Stimulated activated CD4-positive, alpha-beta T cell treated with anti-CD3 and anti-CD28 coated beads, Interleukin-15, amount 100 ng/mL, for 1 hour (primary cell): ENCODE data around the gene KLF18.
"Not testable (repeated sequence)": the region's sequence is repeated elsewhere in the genome, so short reads cannot be mapped to it uniquely, and the experiment has no call there.

ENCODE experiments used
- DNase-seq, 2 donors: peaks; one replicate each; pipeline ENCODE4 v3.0.0-alpha.2; 2020; ENCODE audit warnings: low read depth in 1 of 2, low spot score in 1 of 2

KLF18 gene

DNA sequence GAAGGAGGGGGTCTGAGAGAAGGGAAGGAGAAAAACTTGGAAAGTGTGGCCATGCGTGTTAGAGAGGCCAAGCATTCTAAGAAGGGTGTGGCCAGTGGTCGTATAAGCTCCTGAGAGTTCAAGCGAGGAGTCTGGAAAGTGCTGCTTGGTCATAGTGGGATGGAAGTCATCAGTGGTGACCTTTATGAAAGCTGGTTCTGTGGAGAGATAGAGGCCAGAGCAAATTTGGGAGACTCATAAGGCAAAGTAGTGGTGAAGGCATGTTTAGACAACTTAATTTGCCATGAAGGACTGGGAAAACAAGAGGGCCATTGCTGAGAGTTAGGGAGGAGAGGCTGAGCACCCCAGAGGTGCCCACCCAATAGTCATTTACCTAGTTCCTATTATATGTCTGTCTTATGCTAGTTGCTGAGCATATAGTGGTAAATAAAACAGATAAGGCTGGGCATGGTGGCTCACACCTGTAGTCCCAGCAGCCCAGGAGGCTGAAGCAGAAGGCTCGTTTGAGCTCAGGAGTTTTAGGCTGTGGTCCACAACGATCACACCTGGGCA, 21.0 kb downstream of the KLF18 start:
- no peak for DNase-seq

DNA sequence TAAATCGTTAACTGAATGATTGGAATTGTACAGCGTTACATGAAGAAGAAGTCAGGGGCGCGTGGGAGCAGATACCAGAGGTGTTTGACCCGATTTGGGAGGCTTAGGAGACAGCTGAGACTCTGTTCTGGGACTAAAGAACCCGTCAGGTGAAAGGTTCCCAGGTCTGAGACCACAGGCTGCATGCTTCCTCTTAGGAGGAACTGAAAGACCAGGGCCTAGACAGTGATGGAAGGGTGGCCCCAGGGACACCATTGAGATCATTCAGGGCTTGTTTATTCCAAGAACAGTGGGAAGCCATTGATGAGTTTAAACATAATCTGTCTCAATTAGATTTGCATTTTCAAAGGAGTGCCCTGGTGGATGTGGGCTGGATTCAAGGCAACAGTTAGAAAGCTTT, 21.9 kb downstream of the KLF18 start:
- no peak for DNase-seq

- DNase-seq = no peak
Measured at GRCh38 chr1:44118682-44119081, 22.7 kb downstream of the KLF18 start, which contains the start of gene KLF17. Gene KLF17 (plus strand): TSS chr1:44118821. CDS start chr1:44118908, 87 bp downstream.

GRCh38 chr1:44117272-44117671, 24.2 kb downstream of the KLF18 start:
- DNase-seq = not testable (repeated sequence)

- DNase-seq = no peak
Measured at GRCh38 chr1:44114098-44114497, 27.3 kb downstream of the KLF18 start.

DNA sequence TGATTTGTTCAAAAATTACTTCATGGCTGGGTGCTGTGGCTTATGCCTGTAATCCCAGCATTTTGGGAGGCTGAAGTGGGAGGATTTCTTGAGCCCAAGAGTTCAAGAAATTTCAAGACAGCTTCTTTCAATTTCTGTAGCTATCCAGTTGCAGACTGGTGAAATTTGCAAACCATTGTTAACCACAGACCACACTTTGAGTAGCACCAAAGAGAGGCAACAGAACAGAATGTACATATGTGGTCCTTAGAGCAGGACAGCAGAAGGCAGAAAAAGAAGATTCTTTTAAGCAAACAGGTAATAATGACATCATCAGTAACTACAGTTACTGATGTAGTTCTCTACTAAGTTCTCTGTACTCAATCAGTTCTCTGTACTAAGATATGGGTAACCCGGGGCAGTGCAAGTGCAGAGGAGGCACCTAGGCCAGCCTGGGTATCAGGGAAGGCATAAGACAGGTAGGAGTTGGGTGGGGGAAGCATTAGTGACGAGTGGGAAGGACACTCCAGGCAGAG, 28.3 kb downstream of the KLF18 start:
- DNase-seq = no peak

GRCh38 chr1:44112486-44112885, 28.9 kb downstream of the KLF18 start:
- no peak for DNase-seq

GRCh38 chr1:44111861-44112260, 29.6 kb downstream of the KLF18 start:
- DNase-seq = no peak

GRCh38 chr1:44110916-44111315, 30.5 kb downstream of the KLF18 start:
- DNase-seq = no peak

DNA sequence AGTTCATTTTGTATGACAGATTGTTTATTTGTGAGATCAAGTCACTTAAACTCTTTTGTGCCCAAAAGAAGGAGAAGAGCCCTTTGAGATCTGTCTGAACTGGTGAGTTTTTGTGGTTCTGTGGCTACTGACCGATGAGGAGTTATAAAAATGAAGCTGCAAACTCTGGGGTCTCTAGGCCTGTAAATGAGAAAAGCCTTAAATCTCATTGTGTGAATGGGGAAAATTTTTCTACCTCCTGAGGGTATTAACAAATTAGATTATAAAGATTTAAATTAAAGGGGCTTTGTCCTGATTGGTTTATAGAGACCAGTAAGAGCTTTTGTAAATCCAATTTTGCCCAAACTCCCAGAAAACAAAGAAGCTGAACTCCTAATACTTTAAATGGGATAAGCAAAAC, 32.5 kb downstream of the KLF18 start:
- no peak for DNase-seq

GRCh38 chr1:44108241-44108640, 33.2 kb downstream of the KLF18 start:
- DNase-seq = no peak

- no peak for DNase-seq
Measured at GRCh38 chr1:44105810-44106209, 35.6 kb downstream of the KLF18 start.

- no peak for DNase-seq
Measured at GRCh38 chr1:44103270-44104131, 37.9 kb downstream of the KLF18 start.

GRCh38 chr1:44101328-44101727, 40.1 kb downstream of the KLF18 start:
- DNase-seq = no peak

- DNase-seq = no peak
Measured at GRCh38 chr1:44100183-44100868, 41.1 kb downstream of the KLF18 start.

DNA sequence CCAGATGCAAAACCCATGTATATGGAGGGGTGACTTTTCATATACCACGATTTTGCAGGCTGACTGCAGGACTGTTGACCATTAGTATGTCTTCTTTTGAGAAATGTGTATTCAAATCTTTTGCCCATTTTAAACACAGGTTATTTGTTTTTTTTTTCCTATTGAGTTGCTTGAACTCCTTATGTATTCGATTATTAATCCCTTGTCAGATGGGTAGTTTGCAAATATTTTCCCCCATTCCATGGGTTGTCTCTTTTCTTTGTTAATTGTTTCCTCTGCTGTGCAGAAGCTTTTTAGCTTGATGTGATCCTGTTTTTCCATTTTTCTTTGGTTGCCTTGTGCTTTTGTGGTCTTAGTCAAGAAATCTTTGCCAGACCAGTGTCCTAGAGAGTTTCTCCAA, 47.4 kb downstream of the KLF18 start:
- no peak for DNase-seq

GRCh38 chr1:44090429-44091252, 50.8 kb downstream of the KLF18 start:
- DNase-seq = no peak

DNA sequence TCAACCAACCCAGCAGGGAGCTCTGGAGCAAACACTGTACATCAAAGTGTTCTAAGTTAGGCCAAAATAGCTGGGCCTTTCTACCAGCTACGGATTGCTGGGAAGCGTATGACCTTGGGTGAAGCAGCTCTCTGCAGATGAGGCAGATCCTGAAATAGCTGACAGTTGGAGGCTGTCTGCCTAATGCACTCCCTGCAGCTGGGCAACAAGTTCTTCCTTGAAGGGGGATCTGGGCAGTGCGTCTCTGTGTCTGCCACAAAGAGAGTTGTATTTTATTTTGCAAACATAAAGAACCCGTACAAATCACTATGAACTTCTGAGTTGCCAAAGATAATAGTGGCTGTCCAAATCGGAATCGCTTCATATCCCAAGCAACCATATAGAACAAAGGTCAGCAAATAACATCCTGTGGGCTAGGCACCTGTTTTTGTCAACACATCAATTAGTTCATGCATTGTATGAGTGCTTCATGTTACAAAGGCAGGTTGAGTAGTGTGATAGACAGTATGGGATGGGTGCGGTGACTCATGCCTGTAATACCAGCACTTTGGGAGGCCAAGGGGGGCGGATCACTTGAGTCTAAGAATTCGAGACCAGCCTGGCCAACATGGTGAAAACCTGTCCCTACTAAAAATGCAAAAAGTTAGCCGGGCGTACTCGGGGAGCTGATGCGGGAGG, 51.9 kb downstream of the KLF18 start:
- DNase-seq = no peak
